Inflammatory macrophage treated with lipopolysaccharide for 4 hours (primary cell): Measurements from ENCODE around the gene NEURL1.

Experiments used
- DNase-seq: peaks from one replicate; pipeline ENCODE4 v3.0.0-alpha.2; 2020

The NEURL1 gene

GRCh38 chr10:103548581-103549348, 55.3 kb downstream of the NEURL1 start:
- no peak for DNase-seq

- DNase-seq: no peak
These were observed 55.8 kb downstream of the NEURL1 start for GRCh38 chr10:103549349-103549685.

GRCh38 chr10:103550229-103550628, 56.7 kb downstream of the NEURL1 start:
- no peak for DNase-seq

GRCh38 chr10:103551619-103552602, 58.4 kb downstream of the NEURL1 start:
- DNase-seq: peak; percentile 97

GRCh38 chr10:103552856-103553742, 59.6 kb downstream of the NEURL1 start:
- peak; percentile 13 for DNase-seq

- DNase-seq: peak; percentile 84
These were observed 60.4 kb downstream of the NEURL1 start for GRCh38 chr10:103553743-103554487.

- peak; percentile 73 for DNase-seq
These were observed 61.2 kb downstream of the NEURL1 start for GRCh38 chr10:103554488-103555324.

GRCh38 chr10:103555325-103555649, 61.8 kb downstream of the NEURL1 start:
- no peak for DNase-seq

- no peak for DNase-seq
These were observed 62.2 kb downstream of the NEURL1 start for GRCh38 chr10:103555712-103556111.

- DNase-seq: no peak
These were observed 63.0 kb downstream of the NEURL1 start for GRCh38 chr10:103556383-103557007.

GRCh38 chr10:103557455-103557854, 64.0 kb downstream of the NEURL1 start:
- no peak for DNase-seq

- peak; percentile 14 for DNase-seq
These were observed 65.4 kb downstream of the NEURL1 start for GRCh38 chr10:103558911-103559310.

- no peak for DNase-seq
These were observed 66.3 kb downstream of the NEURL1 start for GRCh38 chr10:103559776-103560175.

- no peak for DNase-seq
These were observed 67.4 kb downstream of the NEURL1 start for GRCh38 chr10:103560886-103561285.

- no peak for DNase-seq
These were observed 68.9 kb downstream of the NEURL1 start for GRCh38 chr10:103562383-103562782.

- no peak for DNase-seq
These were observed 70.0 kb downstream of the NEURL1 start for GRCh38 chr10:103563231-103564115.

GRCh38 chr10:103564116-103564501, 70.6 kb downstream of the NEURL1 start:
- DNase-seq: peak; percentile 47

- DNase-seq: peak; percentile 52
These were observed 71.4 kb downstream of the NEURL1 start for GRCh38 chr10:103564776-103565520.

GRCh38 chr10:103566536-103566935, 73.0 kb downstream of the NEURL1 start:
- no peak for DNase-seq
